Ishikawa (cell line): ENCODE data around the gene SH3GL1.

Experiments used
- CEBPB ChIP-seq: IDR thresholded peaks from 2 replicates; pipeline ENCODE4 v1.6.1; 2012
- CREB1 ChIP-seq: IDR thresholded peaks from 2 replicates; pipeline ENCODE4 v1.6.1; 2012; ENCODE audit warnings: low read depth
- EGR1 ChIP-seq: IDR thresholded peaks from 2 replicates; pipeline ENCODE4 v1.6.1; 2012
- EP300 ChIP-seq: IDR thresholded peaks from 2 replicates; pipeline ENCODE4 v1.6.1; 2012; ENCODE audit warnings: borderline replicate concordance
- FOXM1 ChIP-seq: IDR thresholded peaks from 2 replicates; pipeline ENCODE4 v1.6.1; 2012; ENCODE audit warnings: low read depth, borderline replicate concordance
- MAX ChIP-seq: IDR thresholded peaks from 2 replicates; pipeline ENCODE4 v1.6.1; 2012
- NFIC ChIP-seq: IDR thresholded peaks from 2 replicates; pipeline ENCODE4 v1.6.1; 2012
- RAD21 ChIP-seq: IDR thresholded peaks from 2 replicates; pipeline ENCODE4 v1.6.1; 2012; ENCODE audit warnings: low read depth
- REST ChIP-seq: IDR thresholded peaks from 2 replicates; pipeline ENCODE4 v1.6.1; 2012; ENCODE audit warnings: low read depth, mild to moderate bottlenecking
- TAF1 ChIP-seq: IDR thresholded peaks from 2 replicates; pipeline ENCODE4 v1.6.1; 2012; ENCODE audit warnings: low read depth, mild to moderate bottlenecking
- TCF12 ChIP-seq: IDR thresholded peaks from 2 replicates; pipeline ENCODE4 v1.6.1; 2012; ENCODE audit warnings: low read depth
- TEAD4 ChIP-seq: IDR thresholded peaks from 2 replicates; pipeline ENCODE4 v1.6.1; 2012
- USF1 ChIP-seq: IDR thresholded peaks from 2 replicates; pipeline ENCODE4 v1.6.1; 2012
- YY1 ChIP-seq: IDR thresholded peaks from 2 replicates; pipeline ENCODE4 v1.6.1; 2012; ENCODE audit warnings: low read depth
- ZBTB7A ChIP-seq: IDR thresholded peaks from 2 replicates; pipeline ENCODE4 v1.6.1; 2012; ENCODE audit warnings: low read depth

SH3GL1 gene

GRCh38 chr19:4354282-4354681, 46.1 kb downstream of the SH3GL1 start:
- no peak for TF ChIP-seq YY1
- TF ChIP-seq TAF1: no peak
- no peak for TF ChIP-seq NFIC
- TF ChIP-seq ZBTB7A: no peak
- no peak for TF ChIP-seq EGR1
- TF ChIP-seq MAX: no peak
- no peak for TF ChIP-seq FOXM1
- TF ChIP-seq USF1: no peak
- no peak for TF ChIP-seq CREB1
- TF ChIP-seq TEAD4: no peak
- no peak for TF ChIP-seq RAD21
- no peak for TF ChIP-seq TCF12
- no peak for TF ChIP-seq EP300
- no peak for TF ChIP-seq REST
- no peak for TF ChIP-seq CEBPB

- TF ChIP-seq YY1: no peak
- TF ChIP-seq EP300: no peak
- peak; percentile 65 for TF ChIP-seq RAD21
- no peak for TF ChIP-seq FOXM1
- TF ChIP-seq REST: no peak
- TF ChIP-seq ZBTB7A: peak; percentile 79; the same call in 1 of the 2 replicates
Observed at GRCh38 chr19:4352701-4353121, 47.6 kb downstream of the SH3GL1 start.

- TF ChIP-seq YY1 (no peak), TAF1 (no peak), EP300 (no peak), CREB1 (no peak), FOXM1 (no peak), ZBTB7A (no peak), TEAD4 (no peak), TCF12 (no peak), NFIC (no peak), CEBPB (no peak)
Observed at GRCh38 chr19:4350726-4351125, 49.6 kb downstream of the SH3GL1 start.

GRCh38 chr19:4350111-4350510, 50.2 kb downstream of the SH3GL1 start:
- TF ChIP-seq CEBPB: no peak
- no peak for TF ChIP-seq RAD21
- TF ChIP-seq EGR1: no peak
- TF ChIP-seq MAX: no peak
- no peak for TF ChIP-seq YY1
- no peak for TF ChIP-seq FOXM1
- TF ChIP-seq CREB1: no peak
- no peak for TF ChIP-seq USF1
- TF ChIP-seq TCF12: no peak
- no peak for TF ChIP-seq ZBTB7A
- TF ChIP-seq EP300: no peak

GRCh38 chr19:4347521-4347920, 52.8 kb downstream of the SH3GL1 start:
- TF ChIP-seq TEAD4: no peak
- no peak for TF ChIP-seq RAD21
- TF ChIP-seq USF1: no peak
- TF ChIP-seq EGR1: no peak
- no peak for TF ChIP-seq NFIC
- no peak for TF ChIP-seq MAX
- no peak for TF ChIP-seq ZBTB7A
- TF ChIP-seq FOXM1: no peak
- no peak for TF ChIP-seq EP300
